Right lobe of liver (tissue), 6 donors: ENCODE measurements around the gene R3HDM4. TPM values are rescaled to one million over a fixed set of nuclear protein-coding genes. Genes with fewer than 3 reads are reported as not detected.

Experiments
- ATAC-seq, 4 donors: fragments of 200-7000 bp; cut with Tn5 transposase; one replicate each; pipeline ENCODE4 v1.9.1; 2020; ENCODE audit warnings: mild to moderate bottlenecking in 4 of 4, moderate library complexity in 4 of 4
- DNase-seq, 3 donors: peaks; one replicate each; pipeline ENCODE4 v3.0.0-alpha.2; 2020
- H3K27ac ChIP-seq, 3 donors: fragments of 200-600 bp; one replicate each; pipeline ENCODE4 v1.8.0; 2022
- H3K27me3 ChIP-seq, 2 donors: fragments of 200-600 bp; one replicate each; pipeline ENCODE4 v1.8.0; 2022
- H3K36me3 ChIP-seq, 4 donors: fragments of 200-600 bp; sonication (generic) in 1 of 4; one replicate each; pipeline versions ENCODE4 v1.5.1 to v1.8.0; 2017 to 2022; ENCODE audit warnings: control low read depth in 1 of 4
- H3K4me1 ChIP-seq, 4 donors: fragments of 200-600 bp; sonication (generic) in 1 of 4; one replicate each; pipeline versions ENCODE4 v1.5.1 to v1.8.0; 2017 to 2022; ENCODE audit warnings: control low read depth in 1 of 4
- H3K4me3 ChIP-seq, 3 donors: fragments of 200-600 bp; one replicate each; pipeline ENCODE4 v1.8.0; 2022
- H3K9me3 ChIP-seq, 4 donors: fragments of 200-600 bp; sonication (generic) in 1 of 4; one replicate each; pipeline versions ENCODE4 v1.5.1 to v1.8.0; 2017 to 2022; ENCODE audit warnings: control low read depth in 1 of 4
- CTCF ChIP-seq, 4 donors: fragments of 200-600 bp in 3 of 4; fragments of 450-650 bp in 1 of 4; IDR thresholded peaks; one replicate each; pipeline versions ENCODE4 v1.5.1 to v1.8.0; 2016 to 2022; ENCODE audit warnings: antibody characterized with exemption in 4 of 4, mild to moderate bottlenecking in 2 of 4
- POLR2A ChIP-seq: fragments of 450-650 bp; IDR thresholded peaks from one replicate; pipeline ENCODE4 v1.6.1; 2017; ENCODE audit warnings: antibody characterized with exemption, mild to moderate bottlenecking
- WGBS: methylation state at CpG from one replicate; pipeline ENCODE4 v1.1.6; 2018; ENCODE audit warnings: low coverage, low lambda C conversion rate; ENCODE audit not compliant: insufficient coverage; ENCODE audit errors: missing lambda C conversion rate; 5-methylcytosine and 5-hydroxymethylcytosine counted together
- intact Hi-C, 2 donors: fragments of 100-400 bp; cut with DNase I; formaldehyde crosslinking; loops; one replicate each; pipeline versions ENCODE4 v1.11.2 to v1.14.1; 2022
- total RNA-seq, 6 experiments: library from RNA; depleted of rRNA in 2 of 6; stranded (reverse); fragments of >200 nt in 2 of 6; fragmentation: NEBNext Ultra II Directional in 3 of 6; extraction: Animal tissue kit (Norgen Biotek cat#: 25700) in 3 of 6; gene quantifications; one replicate each; pipeline versions ENCODE4 v1.1.0 to v1.2.4, GENCODE V29; 2016 to 2023
- donor health status: DM: no; HTN: yes; CAD: no.
- donor health status: DM: no; HTN: no; CAD: no.
- donor health status: DM: no; HTN: no; CAD: no.
- donor health status: DM: no; HTN: yes; CAD: no.
- donor health status: DM: no; HTN: yes; CAD: no.

The R3HDM4 gene
- total RNA-seq, 6 experiments from 2014 or later = 14.5 to 28.2 (median 20.5) TPM

- TF ChIP-seq POLR2A (no peak), CTCF (IDR thresholded peaks at IDR 0.05) (peak; percentile 29 to 56 (median 38))
- WGBS = 5% methylated on average over 8 of the region's 87 CpGs
- H3K9me3 ChIP-seq = no peaks in the 10 kb centered on the region
- no peaks in the 10 kb centered on the region for H3K36me3 ChIP-seq
- H3K4me1 ChIP-seq = peaks cover 0 to 21% (median 0%) of the 10 kb centered on the region in 4 donors
- no peak within 1 kb of the TSS for H3K27ac ChIP-seq
- no peak for DNase-seq
- peak in 3 of 4 donors; percentile 3 to 14 (median 8) for ATAC-seq
- intact Hi-C loops = loop anchor here (5.0 kb wide), 3 partner anchors 50 to 150 kb away; no protein-coding TSS in a partner anchor
- H3K27me3 ChIP-seq = peaks cover 10 to 41% of the 10 kb centered on the region in 2 donors
- H3K4me3 ChIP-seq = peak within 1 kb of the TSS in 1 of 3 donors; percentile 7
Measured at GRCh38 chr19:917323-918151, 4.5 kb upstream of the R3HDM4 start, which contains the start of gene KISS1R. KISS1R (plus strand) TSS chr19:917333; CDS start chr19:917503, 170 bp downstream.

- DNase-seq = no peak
- intact Hi-C loops = loop anchor here (5.0 kb wide), 3 partner anchors 49 to 149 kb away; no protein-coding TSS in a partner anchor
- Histone ChIP-seq H3K4me3 (peak overlapping the region in 1 of 3 donors; percentile 7), H3K36me3 (no peaks in the 10 kb centered on the region), H3K27ac (no peak overlapping the region), H3K9me3 (no peaks in the 10 kb centered on the region), H3K27me3 (peaks cover 10 to 41% of the 10 kb centered on the region in 2 donors), H3K4me1 (peaks cover 0 to 21% (median 0%) of the 10 kb centered on the region in 4 donors)
- TF ChIP-seq CTCF (IDR thresholded peaks at IDR 0.05) (no peak), POLR2A (no peak)
- 27% methylated on average over 7 of the region's 35 CpGs for WGBS
- no peak for ATAC-seq
Measured at GRCh38 chr19:916645-917322, 3.8 kb upstream of the R3HDM4 start.

- peaks cover 2 to 8% of the 10 kb centered on the region in 2 donors for H3K27me3 ChIP-seq
- peaks cover 0 to 7% (median 0%) of the 10 kb centered on the region in 4 donors for H3K4me1 ChIP-seq
- peak overlapping the region; percentile 64 to 74 (median 72) for H3K4me3 ChIP-seq
- TF ChIP-seq CTCF (IDR thresholded peaks at IDR 0.05) (no peak), POLR2A (no peak)
- 5% methylated on average over 49 of the region's 69 CpGs for WGBS
- H3K9me3 ChIP-seq = no peaks in the 10 kb centered on the region
- H3K27ac ChIP-seq = peak overlapping the region in 2 of 3 donors; percentile 47 to 78
- ATAC-seq (peak in 2 of 4 donors; percentile 3 to 19), DNase-seq (peak in 1 of 3 donors; percentile 63)
- intact Hi-C loops = no loop called here
- H3K36me3 ChIP-seq = no peaks in the 10 kb centered on the region
Measured at GRCh38 chr19:912181-913079, 589 bp downstream of the R3HDM4 start.
